Measurements from ENCODE around the gene ZNF319.

DNA sequence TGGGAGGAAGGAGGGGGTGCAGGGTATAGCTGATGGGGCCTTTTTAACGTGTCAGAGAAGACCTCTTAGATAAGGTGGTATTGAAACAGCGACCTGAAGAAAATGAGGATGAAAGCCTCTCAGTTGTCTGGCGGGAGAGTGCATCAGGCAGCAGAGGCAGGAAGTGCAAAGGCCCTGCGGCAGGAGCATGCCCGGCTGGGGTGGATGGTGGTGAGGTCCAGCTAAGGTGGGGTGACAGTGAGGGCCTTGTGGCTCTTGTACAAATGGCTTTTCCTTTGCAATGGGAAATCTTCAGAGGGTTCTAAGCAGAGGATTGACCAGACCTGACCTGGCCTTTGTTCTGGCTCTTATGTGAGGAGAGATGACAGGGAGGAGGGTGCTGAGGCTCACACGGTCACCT lies 36.5 kb upstream of the ZNF319 start:
- TF ChIP-seq POLR2A (IDR thresholded peaks at IDR 0.05; ENCODE audit: low read depth, low read length) = no peak
- TF ChIP-seq, protein P1, sequence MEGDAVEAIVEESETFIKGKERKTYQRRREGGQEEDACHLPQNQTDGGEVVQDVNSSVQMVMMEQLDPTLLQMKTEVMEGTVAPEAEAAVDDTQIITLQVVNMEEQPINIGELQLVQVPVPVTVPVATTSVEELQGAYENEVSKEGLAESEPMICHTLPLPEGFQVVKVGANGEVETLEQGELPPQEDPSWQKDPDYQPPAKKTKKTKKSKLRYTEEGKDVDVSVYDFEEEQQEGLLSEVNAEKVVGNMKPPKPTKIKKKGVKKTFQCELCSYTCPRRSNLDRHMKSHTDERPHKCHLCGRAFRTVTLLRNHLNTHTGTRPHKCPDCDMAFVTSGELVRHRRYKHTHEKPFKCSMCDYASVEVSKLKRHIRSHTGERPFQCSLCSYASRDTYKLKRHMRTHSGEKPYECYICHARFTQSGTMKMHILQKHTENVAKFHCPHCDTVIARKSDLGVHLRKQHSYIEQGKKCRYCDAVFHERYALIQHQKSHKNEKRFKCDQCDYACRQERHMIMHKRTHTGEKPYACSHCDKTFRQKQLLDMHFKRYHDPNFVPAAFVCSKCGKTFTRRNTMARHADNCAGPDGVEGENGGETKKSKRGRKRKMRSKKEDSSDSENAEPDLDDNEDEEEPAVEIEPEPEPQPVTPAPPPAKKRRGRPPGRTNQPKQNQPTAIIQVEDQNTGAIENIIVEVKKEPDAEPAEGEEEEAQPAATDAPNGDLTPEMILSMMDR (conservative IDR thresholded peaks at IDR 0.05; ENCODE audit: low read depth, low read length) = no peak
- TF ChIP-seq, protein P2, sequence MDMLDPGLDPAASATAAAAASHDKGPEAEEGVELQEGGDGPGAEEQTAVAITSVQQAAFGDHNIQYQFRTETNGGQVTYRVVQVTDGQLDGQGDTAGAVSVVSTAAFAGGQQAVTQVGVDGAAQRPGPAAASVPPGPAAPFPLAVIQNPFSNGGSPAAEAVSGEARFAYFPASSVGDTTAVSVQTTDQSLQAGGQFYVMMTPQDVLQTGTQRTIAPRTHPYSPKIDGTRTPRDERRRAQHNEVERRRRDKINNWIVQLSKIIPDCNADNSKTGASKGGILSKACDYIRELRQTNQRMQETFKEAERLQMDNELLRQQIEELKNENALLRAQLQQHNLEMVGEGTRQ (IDR thresholded peaks at IDR 0.05; ENCODE audit: low read depth, low read length) = no peak
- TF ChIP-seq, protein P3, sequence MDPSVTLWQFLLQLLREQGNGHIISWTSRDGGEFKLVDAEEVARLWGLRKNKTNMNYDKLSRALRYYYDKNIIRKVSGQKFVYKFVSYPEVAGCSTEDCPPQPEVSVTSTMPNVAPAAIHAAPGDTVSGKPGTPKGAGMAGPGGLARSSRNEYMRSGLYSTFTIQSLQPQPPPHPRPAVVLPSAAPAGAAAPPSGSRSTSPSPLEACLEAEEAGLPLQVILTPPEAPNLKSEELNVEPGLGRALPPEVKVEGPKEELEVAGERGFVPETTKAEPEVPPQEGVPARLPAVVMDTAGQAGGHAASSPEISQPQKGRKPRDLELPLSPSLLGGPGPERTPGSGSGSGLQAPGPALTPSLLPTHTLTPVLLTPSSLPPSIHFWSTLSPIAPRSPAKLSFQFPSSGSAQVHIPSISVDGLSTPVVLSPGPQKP (IDR thresholded peaks at IDR 0.05; ENCODE audit: borderline replicate concordance, low read depth, low read length) = no peak
- TF ChIP-seq RAD21 (IDR thresholded peaks at IDR 0.05; ENCODE audit: low read length) = no peak
- TF ChIP-seq SMC3 (IDR thresholded peaks at IDR 0.05; ENCODE audit: low read depth, low read length) = no peak
- no peak for TF ChIP-seq MAZ (IDR thresholded peaks at IDR 0.05; ENCODE audit: borderline replicate concordance, low read depth, low read length)
- TF ChIP-seq CHD1 (IDR thresholded peaks at IDR 0.05; ENCODE audit: low read depth, low read length) = no peak
- no peak for TF ChIP-seq FOS (IDR thresholded peaks at IDR 0.05; ENCODE audit: low read depth, low read length)
- no peak for TF ChIP-seq CEBPB (IDR thresholded peaks at IDR 0.05; ENCODE audit: low read depth, low read length)
- no peak for TF ChIP-seq RFX5 (IDR thresholded peaks at IDR 0.05; ENCODE audit: low read depth, low read length)
- no peak for TF ChIP-seq MAFK (IDR thresholded peaks at IDR 0.05; ENCODE audit: low read depth, low read length)
- TF ChIP-seq MXI1 (IDR thresholded peaks at IDR 0.05; ENCODE audit: borderline replicate concordance, low read depth, low read length) = no peak
